Kidney (tissue), 14 donors: ENCODE results near the gene DDX39A. TPM values are rescaled to one million over a fixed set of nuclear protein-coding genes. Genes with fewer than 3 reads are reported as not detected.

Experiments
- DNase-seq, 5 donors: peaks; one replicate each; pipeline ENCODE4 v3.0.0-alpha.2; 2013 to 2020
- FAIRE-seq: peaks from 2 replicates; lab custom pipeline; 2012; peaks lifted over from hg19 to GRCh38; lab: Jason Lieb, UNC
- H3K27ac ChIP-seq, 2 donors: one replicate each; pipeline ENCODE4 v1.7.0; 2013; ENCODE audit warnings: low read depth in 2 of 2, low read length in 2 of 2, inconsistent platforms in 1 of 2
- H3K27me3 ChIP-seq: one replicate; pipeline ENCODE4 v1.7.1; 2013; ENCODE audit warnings: low read length, inconsistent platforms; ENCODE audit not compliant: control insufficient read depth, insufficient read depth
- H3K36me3 ChIP-seq, 3 donors: one replicate each; pipeline versions ENCODE4 v1.7.0 to v1.7.1; 2013; ENCODE audit warnings: low read length in 3 of 3, control low read depth in 1 of 3, inconsistent platforms in 1 of 3; ENCODE audit not compliant: insufficient read depth in 3 of 3, control insufficient read depth in 2 of 3
- H3K4me1 ChIP-seq, 3 donors: one replicate each; pipeline versions ENCODE4 v1.7.0 to v1.7.1; 2013; ENCODE audit warnings: low read length in 3 of 3, inconsistent platforms in 1 of 3, low read depth in 1 of 3; ENCODE audit not compliant: control insufficient read depth in 2 of 3, insufficient read depth in 2 of 3
- H3K4me3 ChIP-seq, 3 donors: one replicate each; pipeline versions ENCODE4 v1.7.0 to v1.8.1; 2013; ENCODE audit warnings: low read length in 3 of 3, control low read depth in 1 of 3, inconsistent platforms in 1 of 3
- H3K9ac ChIP-seq, 3 donors: one replicate each; pipeline versions ENCODE4 v1.7.0 to v1.7.1; 2013; ENCODE audit warnings: low read length in 3 of 3, control low read depth in 1 of 3, inconsistent platforms in 1 of 3
- H3K9me3 ChIP-seq, 3 donors: one replicate each; pipeline versions ENCODE4 v1.7.0 to v1.7.1; 2013; ENCODE audit warnings: low read length in 3 of 3, control low read depth in 1 of 3, inconsistent platforms in 1 of 3; ENCODE audit not compliant: control insufficient read depth in 2 of 3, insufficient read depth in 1 of 3
- intact Hi-C: fragments of 100-400 bp; cut with DNase I; formaldehyde crosslinking; loops from one replicate; pipeline ENCODE4 v1.11.1; 2022
- polyA plus RNA-seq: library from polyadenylated mRNA; stranded (reverse); fragments of 350-450 nt; fragmentation: Illumina TruSeq; extraction: RNeasy Lipid Tissue Mini Kit (QIAGEN cat#74804); gene quantifications from one replicate; pipeline ENCODE4 v1.2.3, GENCODE V29; 2014; ENCODE audit warnings: low read depth, low replicate concordance; ENCODE audit not compliant: insufficient read depth
- total RNA-seq: library from RNA; stranded (reverse); fragmentation: NEBNext Ultra II Directional; extraction: Animal tissue kit (Norgen Biotek cat#: 25700); gene quantifications from one replicate; pipeline ENCODE4 v1.2.1, GENCODE V29; 2021
- TF ChIP-seq, protein P1 (sequence below): IDR thresholded peaks from 3 replicates; pipeline ENCODE4 v1.5.1; 2012; ENCODE audit warnings: mild to moderate bottlenecking, moderate library complexity, borderline replicate concordance; ENCODE audit not compliant: insufficient read depth; ENCODE audit errors: extremely low read depth
- donor health status: control.
- donor health status: control.
- donor health status: control.
- donor health status: control.
- donor health status: control.
- donor health status: DM: yes; HTN: yes; CAD: no.
- donor health status: Normal renal cell carcinoma (clear cell type).

DDX39A gene
- total and polyA plus RNA-seq, 2 donors from 2014 or later, result 35.6 to 53.8 TPM

GRCh38 chr19:14437578-14438140 is 18.5 kb upstream of the DDX39A start:
- Histone ChIP-seq H3K27ac (no peak overlapping the region), H3K36me3 (peaks cover 3 to 6% (median 4%) of the 10 kb centered on the region in 3 donors), H3K27me3 (no peaks in the 10 kb centered on the region), H3K4me1 (peaks cover 0 to 31% (median 9%) of the 10 kb centered on the region in 3 donors), H3K9me3 (no peaks in the 10 kb centered on the region), H3K9ac (no peak overlapping the region), H3K4me3 (no peak overlapping the region)
- DNase-seq (no peak), FAIRE-seq (no peak)
- intact Hi-C loops, result no loop called here
- TF ChIP-seq, protein P1, sequence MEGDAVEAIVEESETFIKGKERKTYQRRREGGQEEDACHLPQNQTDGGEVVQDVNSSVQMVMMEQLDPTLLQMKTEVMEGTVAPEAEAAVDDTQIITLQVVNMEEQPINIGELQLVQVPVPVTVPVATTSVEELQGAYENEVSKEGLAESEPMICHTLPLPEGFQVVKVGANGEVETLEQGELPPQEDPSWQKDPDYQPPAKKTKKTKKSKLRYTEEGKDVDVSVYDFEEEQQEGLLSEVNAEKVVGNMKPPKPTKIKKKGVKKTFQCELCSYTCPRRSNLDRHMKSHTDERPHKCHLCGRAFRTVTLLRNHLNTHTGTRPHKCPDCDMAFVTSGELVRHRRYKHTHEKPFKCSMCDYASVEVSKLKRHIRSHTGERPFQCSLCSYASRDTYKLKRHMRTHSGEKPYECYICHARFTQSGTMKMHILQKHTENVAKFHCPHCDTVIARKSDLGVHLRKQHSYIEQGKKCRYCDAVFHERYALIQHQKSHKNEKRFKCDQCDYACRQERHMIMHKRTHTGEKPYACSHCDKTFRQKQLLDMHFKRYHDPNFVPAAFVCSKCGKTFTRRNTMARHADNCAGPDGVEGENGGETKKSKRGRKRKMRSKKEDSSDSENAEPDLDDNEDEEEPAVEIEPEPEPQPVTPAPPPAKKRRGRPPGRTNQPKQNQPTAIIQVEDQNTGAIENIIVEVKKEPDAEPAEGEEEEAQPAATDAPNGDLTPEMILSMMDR, result no peak

- DNase-seq (peak in 3 of 5 donors; percentile 57 to 65 (median 62)), FAIRE-seq (no peak)
- Histone ChIP-seq H3K9ac (no peak overlapping the region), H3K4me3 (no peak overlapping the region), H3K4me1 (peaks cover 0 to 29% (median 9%) of the 10 kb centered on the region in 3 donors), H3K36me3 (peaks cover 0 to 2% (median 0%) of the 10 kb centered on the region in 3 donors), H3K9me3 (no peaks in the 10 kb centered on the region), H3K27me3 (no peaks in the 10 kb centered on the region), H3K27ac (peak overlapping the region; percentile 76 to 78)
- intact Hi-C loops, result no loop called here
- TF ChIP-seq, protein P1, result no peak
Observed at GRCh38 chr19:14435320-14436050, 16.3 kb upstream of the DDX39A start.

DNA sequence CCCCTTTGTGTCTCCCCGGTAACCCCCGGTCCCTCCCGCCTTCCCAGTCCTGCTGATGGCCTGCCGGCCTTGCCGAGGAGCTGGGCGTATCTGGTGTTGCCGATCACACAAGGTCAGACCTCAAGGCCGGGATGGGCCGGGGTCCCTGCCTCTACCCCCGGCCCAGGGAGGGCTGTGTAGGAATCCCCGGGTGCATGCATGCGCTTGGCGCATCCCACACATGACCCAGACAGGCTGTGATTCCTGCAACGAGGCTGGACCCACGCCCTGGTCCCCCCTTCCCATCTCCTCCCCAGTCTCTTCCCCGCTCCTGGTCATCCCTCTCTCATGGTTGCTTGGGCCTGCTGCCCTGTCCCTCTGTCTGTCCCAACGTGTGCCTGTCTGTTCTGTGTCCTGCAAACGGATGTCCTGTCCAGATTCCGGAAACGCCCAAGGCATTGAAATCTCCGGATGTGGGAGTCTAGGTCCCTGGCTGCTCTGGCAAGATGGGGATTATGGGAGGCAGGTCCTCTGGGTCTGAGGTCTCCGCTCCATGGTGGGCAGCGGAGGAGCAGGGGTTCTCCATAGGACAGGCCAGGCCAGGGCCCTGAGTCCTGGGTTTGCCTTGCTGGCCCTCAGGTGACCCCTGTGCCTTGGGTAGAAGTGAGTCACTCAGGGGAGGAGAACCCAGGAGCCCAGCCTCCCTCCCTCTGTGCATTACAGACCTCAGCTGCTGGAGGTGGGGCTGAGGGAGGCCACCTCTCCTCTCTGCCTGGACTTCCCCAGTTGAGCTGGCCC is 15.6 kb upstream of the DDX39A start:
- TF ChIP-seq, protein P1, result no peak
- peaks cover 0 to 29% (median 9%) of the 10 kb centered on the region in 3 donors for H3K4me1 ChIP-seq
- no peaks in the 10 kb centered on the region for H3K9me3 ChIP-seq
- H3K27ac ChIP-seq, result peak overlapping the region; percentile 78 to 81
- peak overlapping the region in 1 of 3 donors; percentile 77 for H3K9ac ChIP-seq
- H3K27me3 ChIP-seq, result no peaks in the 10 kb centered on the region
- intact Hi-C loops, result no loop called here
- H3K36me3 ChIP-seq, result peaks cover 0 to 2% (median 0%) of the 10 kb centered on the region in 3 donors
- H3K4me3 ChIP-seq, result peak overlapping the region in 2 of 3 donors; percentile 60 to 68
- FAIRE-seq (no peak), DNase-seq (peak; percentile 29 to 93 (median 62))
